Hepatocyte (in vitro differentiated cells): ENCODE measurements around the gene ROR2.

Experiments used
- CTCF ChIP-seq: fragments of 200-600 bp; sonication (generic); IDR thresholded peaks from 2 replicates; pipeline ENCODE4 v1.5.1; 2016; ENCODE audit warnings: antibody characterized with exemption, mild to moderate bottlenecking; ENCODE audit not compliant: poor library complexity
- EZH2 ChIP-seq: fragments of 200-600 bp; sonication (generic); IDR thresholded peaks from 2 replicates; pipeline ENCODE4 v1.6.1; 2016; ENCODE audit warnings: antibody characterized with exemption, mild to moderate bottlenecking, borderline replicate concordance

GRCh38 chr9:91720313-91720712, 229.7 kb downstream of the ROR2 start:
- no peak for TF ChIP-seq CTCF
- TF ChIP-seq EZH2 = no peak
